ENCODE results near the gene WFDC10B. TPM values are rescaled to one million over a fixed set of nuclear protein-coding genes. Genes with fewer than 3 reads are reported as not detected.

WFDC10B gene
- total RNA-seq, 1 experiment from 2014 or later, result not detected

DNA sequence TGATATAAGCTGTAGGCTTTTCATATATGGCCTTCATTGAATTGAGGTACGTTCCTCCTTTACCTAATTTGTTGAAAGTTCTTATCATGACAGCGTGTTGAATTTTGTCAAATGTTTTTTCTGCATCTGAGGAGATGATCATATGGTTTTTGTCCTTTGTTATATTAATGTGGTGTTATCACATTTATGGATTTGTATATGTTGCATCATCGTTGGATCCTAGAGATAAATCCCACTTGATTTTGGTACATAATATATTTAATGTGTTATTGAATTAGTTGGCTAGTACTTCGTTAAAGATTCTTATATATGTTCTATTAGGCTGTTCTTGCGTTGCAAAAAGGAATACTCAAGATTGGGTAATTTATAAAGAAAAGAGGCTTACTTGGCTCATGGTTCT is 65.1 kb downstream of the WFDC10B start (continued):
- TF ChIP-seq, protein P1, sequence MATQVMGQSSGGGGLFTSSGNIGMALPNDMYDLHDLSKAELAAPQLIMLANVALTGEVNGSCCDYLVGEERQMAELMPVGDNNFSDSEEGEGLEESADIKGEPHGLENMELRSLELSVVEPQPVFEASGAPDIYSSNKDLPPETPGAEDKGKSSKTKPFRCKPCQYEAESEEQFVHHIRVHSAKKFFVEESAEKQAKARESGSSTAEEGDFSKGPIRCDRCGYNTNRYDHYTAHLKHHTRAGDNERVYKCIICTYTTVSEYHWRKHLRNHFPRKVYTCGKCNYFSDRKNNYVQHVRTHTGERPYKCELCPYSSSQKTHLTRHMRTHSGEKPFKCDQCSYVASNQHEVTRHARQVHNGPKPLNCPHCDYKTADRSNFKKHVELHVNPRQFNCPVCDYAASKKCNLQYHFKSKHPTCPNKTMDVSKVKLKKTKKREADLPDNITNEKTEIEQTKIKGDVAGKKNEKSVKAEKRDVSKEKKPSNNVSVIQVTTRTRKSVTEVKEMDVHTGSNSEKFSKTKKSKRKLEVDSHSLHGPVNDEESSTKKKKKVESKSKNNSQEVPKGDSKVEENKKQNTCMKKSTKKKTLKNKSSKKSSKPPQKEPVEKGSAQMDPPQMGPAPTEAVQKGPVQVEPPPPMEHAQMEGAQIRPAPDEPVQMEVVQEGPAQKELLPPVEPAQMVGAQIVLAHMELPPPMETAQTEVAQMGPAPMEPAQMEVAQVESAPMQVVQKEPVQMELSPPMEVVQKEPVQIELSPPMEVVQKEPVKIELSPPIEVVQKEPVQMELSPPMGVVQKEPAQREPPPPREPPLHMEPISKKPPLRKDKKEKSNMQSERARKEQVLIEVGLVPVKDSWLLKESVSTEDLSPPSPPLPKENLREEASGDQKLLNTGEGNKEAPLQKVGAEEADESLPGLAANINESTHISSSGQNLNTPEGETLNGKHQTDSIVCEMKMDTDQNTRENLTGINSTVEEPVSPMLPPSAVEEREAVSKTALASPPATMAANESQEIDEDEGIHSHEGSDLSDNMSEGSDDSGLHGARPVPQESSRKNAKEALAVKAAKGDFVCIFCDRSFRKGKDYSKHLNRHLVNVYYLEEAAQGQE (IDR thresholded peaks at IDR 0.05; ENCODE audit: low read depth), result no peak
- no peak for TF ChIP-seq ZNF274 (IDR thresholded peaks at IDR 0.05; ENCODE audit: low read depth, low read length)

GRCh38 chr20:45636513-45636912 is 68.3 kb downstream of the WFDC10B start:
- POLR2A ChIA-PET, result no interaction called here
- intact Hi-C loops (cut with micrococcal nuclease), result no loop called here
- TF ChIP-seq, protein P2, sequence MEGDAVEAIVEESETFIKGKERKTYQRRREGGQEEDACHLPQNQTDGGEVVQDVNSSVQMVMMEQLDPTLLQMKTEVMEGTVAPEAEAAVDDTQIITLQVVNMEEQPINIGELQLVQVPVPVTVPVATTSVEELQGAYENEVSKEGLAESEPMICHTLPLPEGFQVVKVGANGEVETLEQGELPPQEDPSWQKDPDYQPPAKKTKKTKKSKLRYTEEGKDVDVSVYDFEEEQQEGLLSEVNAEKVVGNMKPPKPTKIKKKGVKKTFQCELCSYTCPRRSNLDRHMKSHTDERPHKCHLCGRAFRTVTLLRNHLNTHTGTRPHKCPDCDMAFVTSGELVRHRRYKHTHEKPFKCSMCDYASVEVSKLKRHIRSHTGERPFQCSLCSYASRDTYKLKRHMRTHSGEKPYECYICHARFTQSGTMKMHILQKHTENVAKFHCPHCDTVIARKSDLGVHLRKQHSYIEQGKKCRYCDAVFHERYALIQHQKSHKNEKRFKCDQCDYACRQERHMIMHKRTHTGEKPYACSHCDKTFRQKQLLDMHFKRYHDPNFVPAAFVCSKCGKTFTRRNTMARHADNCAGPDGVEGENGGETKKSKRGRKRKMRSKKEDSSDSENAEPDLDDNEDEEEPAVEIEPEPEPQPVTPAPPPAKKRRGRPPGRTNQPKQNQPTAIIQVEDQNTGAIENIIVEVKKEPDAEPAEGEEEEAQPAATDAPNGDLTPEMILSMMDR (IDR thresholded peaks at IDR 0.05 in 2 of 3, conservative IDR thresholded peaks at IDR 0.05 in 1 of 3; ENCODE audit: borderline replicate concordance in 1 of 3, insufficient read depth in 1 of 3, low read depth in 2 of 3, low read length in 2 of 3), result no peak
- TF ChIP-seq JUND (IDR thresholded peaks at IDR 0.05) (no peak), SIN3A (IDR thresholded peaks at IDR 0.05; ENCODE audit: low read depth) (no peak), TCF7L2 (IDR thresholded peaks at IDR 0.05; ENCODE audit: borderline replicate concordance, extremely low read depth, insufficient read depth, insufficient read length) (no peak), CEBPB (IDR thresholded peaks at IDR 0.05; ENCODE audit: low read depth) (no peak), SP1 (IDR thresholded peaks at IDR 0.05; ENCODE audit: low read depth) (no peak), FOSL1 (IDR thresholded peaks at IDR 0.05; ENCODE audit: low read depth) (no peak), YY1 (IDR thresholded peaks at IDR 0.05; ENCODE audit: extremely low read depth, insufficient replicate concordance, low read depth, low read length) (no peak), POLR2A (IDR thresholded peaks at IDR 0.05; ENCODE audit: borderline replicate concordance, extremely low read depth, insufficient read depth, insufficient read length) (no peak), ELF1 (IDR thresholded peaks at IDR 0.05; ENCODE audit: borderline replicate concordance, low read depth) (no peak), EZH2 (IDR thresholded peaks at IDR 0.05) (no peak), RAD21 (IDR thresholded peaks at IDR 0.05; ENCODE audit: low read depth) (no peak), CBX3 (IDR thresholded peaks at IDR 0.05; ENCODE audit: low read depth) (no peak), ZNF274 (IDR thresholded peaks at IDR 0.05; ENCODE audit: low read depth, low read length) (no peak), ZFX (IDR thresholded peaks at IDR 0.05) (no peak), EGR1 (IDR thresholded peaks at IDR 0.05; ENCODE audit: low read depth) (no peak), ZBTB33 (IDR thresholded peaks at IDR 0.05; ENCODE audit: extremely low read depth, insufficient replicate concordance, low read length) (no peak)
- TF ChIP-seq, protein P3, sequence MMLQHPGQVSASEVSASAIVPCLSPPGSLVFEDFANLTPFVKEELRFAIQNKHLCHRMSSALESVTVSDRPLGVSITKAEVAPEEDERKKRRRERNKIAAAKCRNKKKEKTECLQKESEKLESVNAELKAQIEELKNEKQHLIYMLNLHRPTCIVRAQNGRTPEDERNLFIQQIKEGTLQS (IDR thresholded peaks at IDR 0.05), result no peak
- TF ChIP-seq, protein P4, sequence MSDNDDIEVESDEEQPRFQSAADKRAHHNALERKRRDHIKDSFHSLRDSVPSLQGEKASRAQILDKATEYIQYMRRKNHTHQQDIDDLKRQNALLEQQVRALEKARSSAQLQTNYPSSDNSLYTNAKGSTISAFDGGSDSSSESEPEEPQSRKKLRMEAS (IDR thresholded peaks at IDR 0.05), result no peak

More at GRCh38 chr20:45636513-45636912, 68.3 kb downstream of the WFDC10B start:
- no peaks in the 10 kb centered on the region for H3K9me3 ChIP-seq (ENCODE audit: control insufficient read depth in 1 of 2, insufficient read depth in 1 of 2, low read depth in 1 of 2, low read length in 2 of 2)
- BruUV-seq (replicated peaks), result no TSS peak
- H2AFZ ChIP-seq (ENCODE audit: low read depth, low read length, poor library complexity, severe bottlenecking), result no peak overlapping the region
- H3K9me2 ChIP-seq (ENCODE audit: insufficient read depth), result no peaks in the 10 kb centered on the region
- H3K9ac ChIP-seq (ENCODE audit: low read length), result no peak overlapping the region
- no peak overlapping the region for H3K27ac ChIP-seq (ENCODE audit: low read depth, low read length)
- H3K36me3 ChIP-seq (ENCODE audit: control insufficient read depth in 1 of 2, insufficient read depth in 2 of 2, low read length in 2 of 2), result no peaks in the 10 kb centered on the region
- H4K20me1 ChIP-seq (ENCODE audit: insufficient read depth), result no peaks in the 10 kb centered on the region
- H3K27me3 ChIP-seq (ENCODE audit: insufficient read depth, low read length), result no peaks in the 10 kb centered on the region
- ChIA-PET RAD21 (ENCODE audit: low non-redundant PET in 1 of 2, low total read pairs in 2 of 2, uncharacterized antibody in 2 of 2, unreplicated experiment in 2 of 2) (no interaction called here), CTCF (no interaction called here)
- H3K4me2 ChIP-seq (ENCODE audit: low read length), result no peak overlapping the region
- no peaks in the 10 kb centered on the region for H3K79me2 ChIP-seq (ENCODE audit: insufficient read depth, low read length)
- DNase-seq (ENCODE audit: low read depth, low spot score) (no peak), ATAC-seq (no peak)
- no peak overlapping the region for H3K4me3 ChIP-seq (replicated peaks in 1 of 2; ENCODE audit: low read depth in 1 of 2, low read length in 2 of 2)
- H3K4me1 ChIP-seq (ENCODE audit: control insufficient read depth in 1 of 2, insufficient read depth in 2 of 2, low read length in 2 of 2), result no peaks in the 10 kb centered on the region
